GM12878 (cell line): ENCODE measurements around the gene PRR12. TPM values are rescaled to one million over a fixed set of nuclear protein-coding genes. Genes with fewer than 3 reads are reported as not detected.

Source experiments
- DPF2 ChIP-seq: fragments of 450-650 bp; IDR thresholded peaks from 2 replicates; pipeline ENCODE4 v1.6.1; 2017; ENCODE audit warnings: mild to moderate bottlenecking
- ESRRA ChIP-seq: IDR thresholded peaks from 2 replicates; pipeline ENCODE4 v1.6.1; 2012; ENCODE audit warnings: mild to moderate bottlenecking, low read length, improper control_type of control experiment
- HDAC2 ChIP-seq: fragments of 200-600 bp; sonication (generic); IDR thresholded peaks from 2 replicates; pipeline ENCODE4 v1.6.1; 2017
- IRF4 ChIP-seq: IDR thresholded peaks from 2 replicates; pipeline ENCODE4 v1.6.1; 2011; ENCODE audit warnings: low read depth, low read length
- NR2C1 ChIP-seq: fragments of 450-650 bp; IDR thresholded peaks from 2 replicates; pipeline ENCODE4 v1.6.1; 2017; ENCODE audit warnings: antibody characterized with exemption, mild to moderate bottlenecking, moderate library complexity
- NR2C2 ChIP-seq: IDR thresholded peaks from 2 replicates; pipeline ENCODE4 v1.6.1; 2011; ENCODE audit warnings: borderline replicate concordance, low read depth; ENCODE audit not compliant: control insufficient read depth, insufficient read length
- POU2F2 ChIP-seq: IDR thresholded peaks from 3 replicates; pipeline ENCODE4 v1.6.1; 2011; ENCODE audit warnings: low read depth, mild to moderate bottlenecking, low read length, borderline replicate concordance
- RBBP5 ChIP-seq: fragments of 200-600 bp; sonication (generic); conservative IDR thresholded peaks from 2 replicates; pipeline ENCODE4 v1.6.1; 2016
- SMAD5 ChIP-seq: IDR thresholded peaks from 2 replicates; pipeline ENCODE4 v1.6.1; 2016; ENCODE audit warnings: antibody characterized with exemption, low read depth
- SREBF2 ChIP-seq: IDR thresholded peaks from 2 replicates; pipeline ENCODE4 v1.6.1; 2012; ENCODE audit warnings: mild to moderate bottlenecking, low read length
- STAT1 ChIP-seq: fragments of 450-650 bp; conservative IDR thresholded peaks from 2 replicates; pipeline ENCODE4 v1.6.1; 2014; ENCODE audit warnings: antibody characterized with exemption, mild to moderate bottlenecking
- TBL1XR1 ChIP-seq: IDR thresholded peaks from 2 replicates; pipeline ENCODE4 v1.6.1; 2012; ENCODE audit warnings: low read depth, low read length, improper control_type of control experiment
- polyA plus RNA-seq, 11 experiments: library from polyadenylated mRNA; depleted of rRNA in 4 of 11; unstranded in 6 of 11; stranded (reverse) in 5 of 11; fragments of >200 nt; fragmentation: Nextera tagmentation in 4 of 11; fragmentation: Illumina TruSeq in 1 of 11; extraction: Ambion mirVana in 4 of 11; extraction: Trizol in 1 of 11; gene quantifications; 1 replicate in 1 of 11; 2 replicates in 10 of 11; pipeline versions ENCODE4 v1.2.1 to v1.2.3, GENCODE V29; 2011 to 2016; ENCODE audit warnings: inconsistent platforms in 2 of 11, missing spikeins in 2 of 11, low read depth in 1 of 11
- total RNA-seq, 4 experiments: library from RNA; depleted of rRNA in 3 of 4; stranded (reverse); fragments of >200 nt in 3 of 4; fragmentation: Illumina TruSeq in 1 of 4; extraction: Trizol in 1 of 4; gene quantifications; 2 replicates each; pipeline versions ENCODE4 v1.2.1 to v1.2.3, GENCODE V29; 2013 to 2021
- TF ChIP-seq, protein P1 (sequence below): IDR thresholded peaks from 2 replicates; pipeline ENCODE4 v1.6.1; 2011; ENCODE audit warnings: borderline replicate concordance, low read depth, mild to moderate bottlenecking, moderate library complexity, low read length; ENCODE audit not compliant: insufficient read depth, poor library complexity, severe bottlenecking
- TF ChIP-seq, protein P2 (sequence below): fragments of 450-650 bp; IDR thresholded peaks from 2 replicates; pipeline ENCODE4 v1.6.1; 2017; ENCODE audit warnings: low read depth, mild to moderate bottlenecking, moderate library complexity
- TF ChIP-seq, protein P3 (sequence below): IDR thresholded peaks from 2 replicates; pipeline ENCODE4 v1.6.1; 2012; ENCODE audit warnings: low read depth, low read length, improper control_type of control experiment
- TF ChIP-seq, protein P4 (sequence below): fragments of 450-650 bp; IDR thresholded peaks from 2 replicates; pipeline ENCODE4 v1.6.1; 2017; ENCODE audit warnings: mild to moderate bottlenecking
- TF ChIP-seq, protein P5 (sequence below): fragments of 450-650 bp; IDR thresholded peaks from 2 replicates; pipeline ENCODE4 v1.6.1; 2017; ENCODE audit warnings: mild to moderate bottlenecking, moderate library complexity
- TF ChIP-seq, protein P6 (sequence below): fragments of 450-650 bp; IDR thresholded peaks from 2 replicates; pipeline ENCODE4 v1.6.1; 2016; ENCODE audit warnings: mild to moderate bottlenecking

PRR12 gene
- total and polyA plus RNA-seq, 10 of the 15 experiments (the other 5 are each of a cell fraction or from before 2014, with no cell fraction given): 0.02 to 25.3 (median 1.6) TPM

DNA sequence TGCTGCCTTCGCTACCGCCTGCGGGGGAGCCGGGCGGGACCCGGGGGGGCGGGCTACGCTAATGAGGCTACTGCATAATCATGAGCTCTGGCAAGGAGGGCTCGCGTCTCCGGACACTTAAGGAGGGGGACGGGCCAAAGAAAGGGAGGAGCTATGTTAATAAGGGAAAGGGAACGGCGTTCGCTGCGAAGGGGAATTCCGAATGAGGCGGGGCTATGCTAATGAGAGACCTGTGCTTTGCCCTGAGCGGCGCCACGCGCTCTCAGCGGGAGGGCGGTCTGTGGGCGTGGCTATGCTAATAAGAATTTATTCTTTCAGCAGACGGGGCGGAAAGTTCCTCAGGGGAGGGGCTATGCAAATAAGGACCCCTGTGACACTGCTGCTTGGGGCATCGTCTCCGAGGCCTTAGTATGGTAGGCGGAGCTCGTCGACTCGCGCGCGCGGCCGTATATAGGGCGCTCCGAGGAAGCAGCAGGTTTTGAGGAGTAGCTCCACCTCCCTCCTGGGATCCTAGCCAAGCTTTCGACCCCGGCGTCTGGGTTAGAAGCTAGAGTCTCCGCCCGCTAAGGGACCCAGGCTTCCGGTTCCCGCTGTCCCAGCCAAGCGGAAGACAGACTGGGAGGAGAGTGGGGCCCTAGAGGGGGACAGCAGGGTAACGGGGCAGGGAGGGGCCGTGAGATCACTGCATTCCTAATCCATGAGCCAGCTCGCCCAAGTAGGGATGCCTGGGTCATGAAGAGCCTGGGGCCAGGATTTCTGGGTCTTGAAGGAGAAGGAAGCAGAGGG, 49.3 kb downstream of the PRR12 start, which contains the start of gene RRAS (continued):
- TF ChIP-seq, protein P1, sequence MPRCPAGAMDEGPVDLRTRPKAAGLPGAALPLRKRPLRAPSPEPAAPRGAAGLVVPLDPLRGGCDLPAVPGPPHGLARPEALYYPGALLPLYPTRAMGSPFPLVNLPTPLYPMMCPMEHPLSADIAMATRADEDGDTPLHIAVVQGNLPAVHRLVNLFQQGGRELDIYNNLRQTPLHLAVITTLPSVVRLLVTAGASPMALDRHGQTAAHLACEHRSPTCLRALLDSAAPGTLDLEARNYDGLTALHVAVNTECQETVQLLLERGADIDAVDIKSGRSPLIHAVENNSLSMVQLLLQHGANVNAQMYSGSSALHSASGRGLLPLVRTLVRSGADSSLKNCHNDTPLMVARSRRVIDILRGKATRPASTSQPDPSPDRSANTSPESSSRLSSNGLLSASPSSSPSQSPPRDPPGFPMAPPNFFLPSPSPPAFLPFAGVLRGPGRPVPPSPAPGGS: no peak
- TF ChIP-seq DPF2: peak; percentile 31; the same call in 1 of the 2 replicates
- 0 out of 2 replicates have a peak, but pooled peaks have one; percentile 42 for TF ChIP-seq STAT1
- no peak for TF ChIP-seq RBBP5
- TF ChIP-seq IRF4: no peak
- TF ChIP-seq SMAD5: peak; percentile 80; the same call in 1 of the 2 replicates
- TF ChIP-seq HDAC2: no peak
- TF ChIP-seq, protein P2, sequence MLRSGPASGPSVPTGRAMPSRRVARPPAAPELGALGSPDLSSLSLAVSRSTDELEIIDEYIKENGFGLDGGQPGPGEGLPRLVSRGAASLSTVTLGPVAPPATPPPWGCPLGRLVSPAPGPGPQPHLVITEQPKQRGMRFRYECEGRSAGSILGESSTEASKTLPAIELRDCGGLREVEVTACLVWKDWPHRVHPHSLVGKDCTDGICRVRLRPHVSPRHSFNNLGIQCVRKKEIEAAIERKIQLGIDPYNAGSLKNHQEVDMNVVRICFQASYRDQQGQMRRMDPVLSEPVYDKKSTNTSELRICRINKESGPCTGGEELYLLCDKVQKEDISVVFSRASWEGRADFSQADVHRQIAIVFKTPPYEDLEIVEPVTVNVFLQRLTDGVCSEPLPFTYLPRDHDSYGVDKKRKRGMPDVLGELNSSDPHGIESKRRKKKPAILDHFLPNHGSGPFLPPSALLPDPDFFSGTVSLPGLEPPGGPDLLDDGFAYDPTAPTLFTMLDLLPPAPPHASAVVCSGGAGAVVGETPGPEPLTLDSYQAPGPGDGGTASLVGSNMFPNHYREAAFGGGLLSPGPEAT: peak; percentile 83; the same call in 1 of the 2 replicates
- no peak for TF ChIP-seq NR2C2
- TF ChIP-seq, protein P3, sequence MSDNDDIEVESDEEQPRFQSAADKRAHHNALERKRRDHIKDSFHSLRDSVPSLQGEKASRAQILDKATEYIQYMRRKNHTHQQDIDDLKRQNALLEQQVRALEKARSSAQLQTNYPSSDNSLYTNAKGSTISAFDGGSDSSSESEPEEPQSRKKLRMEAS: peak; percentile 40; the same call in 1 of the 2 replicates
- TF ChIP-seq NR2C1: no peak
- peak; percentile 12; the same call in 1 of the 2 replicates for TF ChIP-seq TBL1XR1
- TF ChIP-seq, protein P4, sequence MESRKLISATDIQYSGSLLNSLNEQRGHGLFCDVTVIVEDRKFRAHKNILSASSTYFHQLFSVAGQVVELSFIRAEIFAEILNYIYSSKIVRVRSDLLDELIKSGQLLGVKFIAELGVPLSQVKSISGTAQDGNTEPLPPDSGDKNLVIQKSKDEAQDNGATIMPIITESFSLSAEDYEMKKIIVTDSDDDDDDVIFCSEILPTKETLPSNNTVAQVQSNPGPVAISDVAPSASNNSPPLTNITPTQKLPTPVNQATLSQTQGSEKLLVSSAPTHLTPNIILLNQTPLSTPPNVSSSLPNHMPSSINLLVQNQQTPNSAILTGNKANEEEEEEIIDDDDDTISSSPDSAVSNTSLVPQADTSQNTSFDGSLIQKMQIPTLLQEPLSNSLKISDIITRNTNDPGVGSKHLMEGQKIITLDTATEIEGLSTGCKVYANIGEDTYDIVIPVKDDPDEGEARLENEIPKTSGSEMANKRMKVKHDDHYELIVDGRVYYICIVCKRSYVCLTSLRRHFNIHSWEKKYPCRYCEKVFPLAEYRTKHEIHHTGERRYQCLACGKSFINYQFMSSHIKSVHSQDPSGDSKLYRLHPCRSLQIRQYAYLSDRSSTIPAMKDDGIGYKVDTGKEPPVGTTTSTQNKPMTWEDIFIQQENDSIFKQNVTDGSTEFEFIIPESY: no peak
- TF ChIP-seq, protein P5, sequence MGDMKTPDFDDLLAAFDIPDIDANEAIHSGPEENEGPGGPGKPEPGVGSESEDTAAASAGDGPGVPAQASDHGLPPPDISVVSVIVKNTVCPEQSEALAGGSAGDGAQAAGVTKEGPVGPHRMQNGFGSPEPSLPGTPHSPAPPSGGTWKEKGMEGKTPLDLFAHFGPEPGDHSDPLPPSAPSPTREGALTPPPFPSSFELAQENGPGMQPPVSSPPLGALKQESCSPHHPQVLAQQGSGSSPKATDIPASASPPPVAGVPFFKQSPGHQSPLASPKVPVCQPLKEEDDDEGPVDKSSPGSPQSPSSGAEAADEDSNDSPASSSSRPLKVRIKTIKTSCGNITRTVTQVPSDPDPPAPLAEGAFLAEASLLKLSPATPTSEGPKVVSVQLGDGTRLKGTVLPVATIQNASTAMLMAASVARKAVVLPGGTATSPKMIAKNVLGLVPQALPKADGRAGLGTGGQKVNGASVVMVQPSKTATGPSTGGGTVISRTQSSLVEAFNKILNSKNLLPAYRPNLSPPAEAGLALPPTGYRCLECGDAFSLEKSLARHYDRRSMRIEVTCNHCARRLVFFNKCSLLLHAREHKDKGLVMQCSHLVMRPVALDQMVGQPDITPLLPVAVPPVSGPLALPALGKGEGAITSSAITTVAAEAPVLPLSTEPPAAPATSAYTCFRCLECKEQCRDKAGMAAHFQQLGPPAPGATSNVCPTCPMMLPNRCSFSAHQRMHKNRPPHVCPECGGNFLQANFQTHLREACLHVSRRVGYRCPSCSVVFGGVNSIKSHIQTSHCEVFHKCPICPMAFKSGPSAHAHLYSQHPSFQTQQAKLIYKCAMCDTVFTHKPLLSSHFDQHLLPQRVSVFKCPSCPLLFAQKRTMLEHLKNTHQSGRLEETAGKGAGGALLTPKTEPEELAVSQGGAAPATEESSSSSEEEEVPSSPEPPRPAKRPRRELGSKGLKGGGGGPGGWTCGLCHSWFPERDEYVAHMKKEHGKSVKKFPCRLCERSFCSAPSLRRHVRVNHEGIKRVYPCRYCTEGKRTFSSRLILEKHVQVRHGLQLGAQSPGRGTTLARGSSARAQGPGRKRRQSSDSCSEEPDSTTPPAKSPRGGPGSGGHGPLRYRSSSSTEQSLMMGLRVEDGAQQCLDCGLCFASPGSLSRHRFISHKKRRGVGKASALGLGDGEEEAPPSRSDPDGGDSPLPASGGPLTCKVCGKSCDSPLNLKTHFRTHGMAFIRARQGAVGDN: no peak
- no peak for TF ChIP-seq SREBF2
- TF ChIP-seq POU2F2: peak; percentile 90; the same call in 2 of the 3 replicates
- no peak for TF ChIP-seq ESRRA
- TF ChIP-seq, protein P6, sequence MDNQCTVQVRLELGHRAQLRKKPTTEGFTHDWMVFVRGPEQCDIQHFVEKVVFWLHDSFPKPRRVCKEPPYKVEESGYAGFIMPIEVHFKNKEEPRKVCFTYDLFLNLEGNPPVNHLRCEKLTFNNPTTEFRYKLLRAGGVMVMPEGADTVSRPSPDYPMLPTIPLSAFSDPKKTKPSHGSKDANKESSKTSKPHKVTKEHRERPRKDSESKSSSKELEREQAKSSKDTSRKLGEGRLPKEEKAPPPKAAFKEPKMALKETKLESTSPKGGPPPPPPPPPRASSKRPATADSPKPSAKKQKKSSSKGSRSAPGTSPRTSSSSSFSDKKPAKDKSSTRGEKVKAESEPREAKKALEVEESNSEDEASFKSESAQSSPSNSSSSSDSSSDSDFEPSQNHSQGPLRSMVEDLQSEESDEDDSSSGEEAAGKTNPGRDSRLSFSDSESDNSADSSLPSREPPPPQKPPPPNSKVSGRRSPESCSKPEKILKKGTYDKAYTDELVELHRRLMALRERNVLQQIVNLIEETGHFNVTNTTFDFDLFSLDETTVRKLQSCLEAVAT: no peak; the same call in 1 of the 2 replicates
